OCI-LY7 (cell line): Measurements from ENCODE around the gene PLEKHH3. TPM values are rescaled to one million over a fixed set of nuclear protein-coding genes. Genes with fewer than 3 reads are reported as not detected.

Experiments used
- BruUV-seq: library from RNA; stranded (reverse); fragments of 400-500 nt; replicated peaks from 2 replicates; lab custom pipeline; 2021; lab: Mats Ljungman, UMichigan
- CTCF ChIA-PET: fragments of 300-600 bp; sonication (Branson Sonifier 250); formaldehyde crosslinking; loops from one replicate; lab custom pipeline; 2022; ENCODE audit warnings: antibody characterized with exemption; ENCODE audit not compliant: unreplicated experiment; lab: Charles Lee
- POLR2A ChIA-PET: fragments of 300-600 bp; sonication (Branson Sonifier 250); formaldehyde crosslinking; loops from one replicate; lab custom pipeline; 2022; ENCODE audit warnings: antibody characterized with exemption; lab: Charles Lee
- DNase-seq: peaks from one replicate; pipeline ENCODE4 v3.0.0-alpha.2; 2015; ENCODE audit warnings: low spot score
- H2AFZ ChIP-seq: fragments of 200-600 bp; sonication (generic), shearing (Covaris generic); 2 replicates; pipeline ENCODE4 v1.6.1; 2014; ENCODE audit warnings: mild to moderate bottlenecking, antibody characterized with exemption, low read length, moderate library complexity
- H3K27ac ChIP-seq: fragments of 200-600 bp; sonication (generic); 2 replicates; pipeline ENCODE4 v1.5.1; 2014; ENCODE audit warnings: mixed run types, low read depth, mild to moderate bottlenecking, moderate library complexity, low read length, inconsistent platforms; ENCODE audit not compliant: poor library complexity, severe bottlenecking
- H3K36me3 ChIP-seq: fragments of 200-600 bp; sonication (generic); 2 replicates; pipeline ENCODE4 v1.6.1; 2014; ENCODE audit warnings: mild to moderate bottlenecking, antibody characterized with exemption, low read length, moderate library complexity, mixed read lengths; ENCODE audit not compliant: insufficient read depth
- H3K4me1 ChIP-seq: fragments of 200-600 bp; sonication (generic); 2 replicates; pipeline ENCODE4 v1.5.1; 2014; ENCODE audit warnings: mild to moderate bottlenecking, low read length; ENCODE audit not compliant: insufficient read depth, poor library complexity, severe bottlenecking
- H3K4me2 ChIP-seq: fragments of 200-600 bp; sonication (generic); 2 replicates; pipeline ENCODE4 v1.6.1; 2014; ENCODE audit warnings: mild to moderate bottlenecking, low read length
- H3K4me3 ChIP-seq: fragments of 200-600 bp; sonication (generic); 2 replicates; pipeline ENCODE4 v1.5.1; 2014; ENCODE audit warnings: mild to moderate bottlenecking, low read depth, low read length; ENCODE audit not compliant: poor library complexity, severe bottlenecking
- H3K79me2 ChIP-seq: fragments of 200-600 bp; sonication (generic); 2 replicates; pipeline ENCODE4 v1.6.1; 2016; ENCODE audit warnings: low read depth, mild to moderate bottlenecking, low read length, moderate library complexity, mixed read lengths; ENCODE audit not compliant: insufficient read depth
- H3K9me2 ChIP-seq: fragments of 200-600 bp; sonication (generic); 2 replicates; pipeline ENCODE4 v1.6.1; 2016; ENCODE audit warnings: mild to moderate bottlenecking, low read length, mixed read lengths; ENCODE audit not compliant: insufficient read depth
- H3K9me3 ChIP-seq: fragments of 200-600 bp; sonication (generic); 2 replicates; pipeline ENCODE4 v1.6.1; 2014; ENCODE audit warnings: mild to moderate bottlenecking, mixed run types, low read length, mixed read lengths
- H4K20me1 ChIP-seq: fragments of 200-600 bp; sonication (generic); 2 replicates; pipeline ENCODE4 v1.6.1; 2014; ENCODE audit warnings: mild to moderate bottlenecking, antibody characterized with exemption, low read length, moderate library complexity, mixed read lengths; ENCODE audit not compliant: insufficient read depth
- CTCF ChIP-seq: fragments of 200-600 bp; sonication (generic); conservative IDR thresholded peaks from 2 replicates; pipeline ENCODE4 v1.5.1; 2014; ENCODE audit warnings: mild to moderate bottlenecking, antibody characterized with exemption, low read length, moderate library complexity, mixed read lengths
- EZH2phosphoT487 ChIP-seq: fragments of 200-600 bp; sonication (generic); IDR thresholded peaks from 2 replicates; pipeline ENCODE4 v1.6.1; 2018; ENCODE audit warnings: low read depth, borderline replicate concordance, mild to moderate bottlenecking, mixed run types, antibody characterized with exemption, low read length, moderate library complexity, mixed read lengths
- intact Hi-C: fragments of 100-400 bp; cut with micrococcal nuclease; formaldehyde crosslinking; loops from one replicate; pipeline ENCODE4 v1.10.0; 2022; ENCODE audit not compliant: unreplicated experiment
- total RNA-seq, 2 experiments: library from RNA; depleted of rRNA in 1 of 2; stranded (reverse); fragments of >200 nt in 1 of 2; shearing (Covaris generic) in 1 of 2; gene quantifications; 2 replicates each; pipeline ENCODE4 v1.2.3, GENCODE V29; 2014 to 2022

The PLEKHH3 gene
- total RNA-seq, 2 experiments from 2014 or later: 24.4 to 47.5 TPM

- ChIA-PET POLR2A (no interaction called here), CTCF (no interaction called here)
- peaks cover 5% of the 10 kb centered on the region; the same call in 1 of the 2 replicates for H3K9me3 ChIP-seq
Observed at GRCh38 chr17:42653179-42654124, 23.3 kb downstream of the PLEKHH3 start.

GRCh38 chr17:42651392-42651791 lies 25.4 kb downstream of the PLEKHH3 start:
- TF ChIP-seq CTCF (no peak), EZH2phosphoT487 (no peak)
- H3K27ac ChIP-seq: no peak overlapping the region
- BruUV-seq: no TSS peak
- intact Hi-C loops: no loop called here
- no peak overlapping the region for H2AFZ ChIP-seq
- H4K20me1 ChIP-seq: no peaks in the 10 kb centered on the region
- ChIA-PET CTCF (no interaction called here), POLR2A (no interaction called here)
- H3K4me2 ChIP-seq: no peak overlapping the region
- H3K4me1 ChIP-seq: peaks cover 11% of the 10 kb centered on the region
- no peak overlapping the region for H3K4me3 ChIP-seq
- DNase-seq: no peak
- H3K79me2 ChIP-seq: no peaks in the 10 kb centered on the region
- no peaks in the 10 kb centered on the region for H3K36me3 ChIP-seq
- H3K9me2 ChIP-seq: no peaks in the 10 kb centered on the region
- no peaks in the 10 kb centered on the region for H3K9me3 ChIP-seq

More at GRCh38 chr17:42653179-42654124, 23.3 kb downstream of the PLEKHH3 start:
- no peaks in the 10 kb centered on the region for H3K79me2 ChIP-seq
- H4K20me1 ChIP-seq: no peaks in the 10 kb centered on the region
- intact Hi-C loops: no loop called here
- H3K36me3 ChIP-seq: no peaks in the 10 kb centered on the region
- no peak overlapping the region for H3K4me3 ChIP-seq
- H3K4me2 ChIP-seq: no peak overlapping the region
- no TSS peak for BruUV-seq
- H3K9me2 ChIP-seq: no peaks in the 10 kb centered on the region
- H3K27ac ChIP-seq: no peak overlapping the region
- no peak for DNase-seq
- peaks cover 2% of the 10 kb centered on the region for H3K4me1 ChIP-seq
- TF ChIP-seq EZH2phosphoT487: no peak
- no peak for TF ChIP-seq CTCF
- no peak overlapping the region for H2AFZ ChIP-seq
